Stimulated activated CD8-positive, alpha-beta memory T cell treated with anti-CD3 and anti-CD28 coated beads, Interleukin-7, amount 100 ng/mL, for 24 hours (primary cell): ENCODE data around the gene DYNC2I2.
"Not testable (repeated sequence)": the region's sequence is repeated elsewhere in the genome, so short reads cannot be mapped to it uniquely, and the experiment has no call there.

ENCODE experiments used
- DNase-seq: peaks from one replicate; pipeline ENCODE4 v3.0.0-alpha.2; 2020; ENCODE audit warnings: low read depth

DYNC2I2 gene

DNA sequence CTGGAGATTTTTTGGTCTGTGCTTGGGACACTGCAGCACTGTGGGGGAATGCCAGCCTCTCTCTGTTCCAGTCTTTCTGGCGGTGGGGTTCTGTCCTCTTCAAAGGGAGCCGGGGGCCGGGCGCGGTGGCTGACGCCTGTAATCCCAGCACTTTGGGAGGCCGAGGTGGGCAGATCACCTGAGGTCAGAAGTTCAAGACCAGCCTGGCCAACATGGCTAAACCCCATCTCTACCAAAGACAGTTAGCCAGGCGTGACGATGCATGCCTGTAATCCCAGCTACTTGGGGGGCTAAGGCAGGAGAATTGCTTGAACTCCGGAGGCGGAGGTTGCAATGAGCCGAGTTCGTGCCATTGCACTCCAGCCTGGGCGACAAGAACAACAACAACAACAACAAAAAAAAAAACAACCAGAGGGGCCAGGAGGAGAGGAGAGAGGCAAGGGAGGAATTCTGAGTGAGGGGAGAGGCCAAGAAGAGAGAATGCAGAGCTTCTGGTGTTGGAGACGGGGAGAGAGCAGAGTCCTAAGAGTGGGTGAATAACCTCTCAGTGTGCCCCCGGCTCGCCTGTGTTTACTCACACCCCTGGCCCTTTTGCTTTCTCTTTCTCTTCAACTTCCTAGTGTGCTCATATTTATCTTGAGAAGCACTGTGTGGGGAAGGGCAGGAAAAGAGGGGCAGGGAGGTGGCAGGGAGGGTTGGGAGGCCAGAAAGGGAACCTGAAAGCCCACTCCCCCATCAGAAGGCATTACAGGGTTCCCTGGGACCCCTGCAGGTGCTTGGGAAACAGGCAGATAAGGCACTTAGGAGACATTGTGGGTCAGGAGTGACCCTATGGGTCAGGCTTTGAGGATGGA is 29.2 kb upstream of the DYNC2I2 start:
- no peak for DNase-seq

- DNase-seq = no peak
Measured at GRCh38 chr9:128684325-128685199, 27.9 kb upstream of the DYNC2I2 start.

- no peak for DNase-seq
Measured at GRCh38 chr9:128684065-128684324, 27.3 kb upstream of the DYNC2I2 start.

DNA sequence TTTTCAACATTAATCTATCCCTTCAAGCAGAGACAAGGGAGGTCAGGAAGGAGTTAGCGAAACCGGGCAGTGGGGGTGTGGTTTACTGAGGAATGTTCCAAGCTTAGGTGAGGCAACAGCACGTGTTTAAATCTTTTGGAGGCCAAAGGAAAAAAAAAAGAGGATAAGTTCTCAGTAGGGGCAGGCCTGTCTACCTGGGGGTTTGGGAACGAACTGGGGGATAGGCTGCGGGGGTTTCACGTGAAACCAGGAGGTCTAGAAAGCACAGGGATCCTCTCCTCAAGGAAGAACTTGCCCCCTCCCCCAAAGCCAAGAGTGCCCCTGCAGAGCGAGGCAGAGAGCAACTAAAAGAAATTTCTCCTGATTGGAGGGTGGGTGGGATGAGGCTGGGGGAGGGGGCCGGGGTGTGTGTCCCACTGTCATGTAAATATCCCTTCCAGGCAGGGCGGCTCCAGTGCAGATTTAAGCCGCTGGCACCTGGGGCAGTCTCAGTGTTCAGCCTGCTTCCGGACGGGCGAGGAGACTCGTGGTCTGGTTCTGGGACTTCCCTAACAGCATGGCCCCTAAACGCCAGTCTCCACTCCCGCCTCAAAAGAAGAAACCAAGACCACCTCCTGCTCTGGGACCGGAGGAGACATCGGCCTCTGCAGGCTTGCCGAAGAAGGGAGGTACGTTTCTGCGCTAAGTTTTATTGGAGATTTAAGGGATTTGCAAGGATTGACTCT is 26.9 kb upstream of the DYNC2I2 start:
- DNase-seq = no peak

DNA sequence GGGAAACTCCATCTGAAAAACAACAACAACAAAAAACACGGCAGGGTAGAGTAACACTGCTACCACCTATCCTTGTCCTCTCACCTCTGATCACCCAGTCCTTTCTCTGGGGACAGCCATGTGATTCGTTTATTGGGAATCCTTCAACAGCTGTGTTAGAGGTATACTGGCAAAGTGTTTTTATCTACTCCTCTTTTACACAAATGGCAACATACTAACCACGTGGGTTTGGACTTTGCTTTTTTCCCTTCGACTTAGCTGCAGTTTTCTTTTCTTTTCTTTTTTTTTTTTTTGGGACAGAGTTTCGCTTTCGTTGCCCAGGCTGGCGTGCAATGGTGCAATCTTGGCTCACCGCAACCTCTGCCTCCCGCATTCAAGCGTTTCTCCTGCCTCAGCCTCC is 21.1 kb upstream of the DYNC2I2 start:
- DNase-seq = no peak

GRCh38 chr9:128675382-128675781 is 18.7 kb upstream of the DYNC2I2 start:
- no peak for DNase-seq

DNA sequence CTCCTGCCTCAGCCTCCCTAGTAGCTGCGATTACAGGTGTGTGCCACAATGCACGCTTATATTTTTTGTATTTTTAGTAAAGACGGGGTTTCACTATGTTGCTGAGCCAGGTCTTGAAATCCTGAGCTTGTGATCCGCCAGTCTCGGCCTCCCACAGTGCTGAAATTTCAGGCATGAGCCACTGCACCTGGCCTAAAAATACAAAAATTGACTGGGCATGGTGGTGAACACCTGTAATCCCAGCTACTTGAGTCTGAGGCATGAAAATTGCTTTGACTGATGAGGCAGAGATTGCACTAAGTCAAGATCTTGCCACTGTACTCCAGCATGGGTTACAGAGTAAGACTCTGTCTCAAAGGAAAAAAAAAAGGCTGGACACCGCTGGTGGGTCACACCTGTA is 13.1 kb upstream of the DYNC2I2 start:
- no peak for DNase-seq

DNA sequence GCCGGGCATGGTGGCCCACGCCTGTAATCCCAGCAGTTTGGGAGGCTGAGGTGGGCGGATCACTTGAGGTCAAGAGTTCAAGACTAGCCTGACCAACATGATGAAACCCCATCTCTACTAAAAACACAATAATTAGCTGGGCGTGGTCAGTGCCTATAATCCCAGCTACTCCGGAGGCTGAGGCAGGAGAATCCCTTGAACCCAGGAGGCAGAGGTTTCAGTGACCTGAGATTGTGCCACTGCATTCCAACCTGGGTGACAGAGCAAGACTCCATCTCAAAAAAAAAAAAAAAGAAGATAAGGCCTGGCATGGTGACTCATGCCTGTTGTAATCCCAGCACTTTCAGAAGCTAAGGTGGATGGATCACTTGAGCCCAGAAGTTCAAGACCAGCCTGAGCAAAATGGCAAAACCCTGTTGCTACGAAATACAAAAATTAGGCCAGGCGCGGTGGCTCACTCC is 9.9 kb upstream of the DYNC2I2 start:
- DNase-seq = not testable (repeated sequence)

- DNase-seq = no peak
Measured at GRCh38 chr9:128657796-128658195, 1.1 kb upstream of the DYNC2I2 start.

DNA sequence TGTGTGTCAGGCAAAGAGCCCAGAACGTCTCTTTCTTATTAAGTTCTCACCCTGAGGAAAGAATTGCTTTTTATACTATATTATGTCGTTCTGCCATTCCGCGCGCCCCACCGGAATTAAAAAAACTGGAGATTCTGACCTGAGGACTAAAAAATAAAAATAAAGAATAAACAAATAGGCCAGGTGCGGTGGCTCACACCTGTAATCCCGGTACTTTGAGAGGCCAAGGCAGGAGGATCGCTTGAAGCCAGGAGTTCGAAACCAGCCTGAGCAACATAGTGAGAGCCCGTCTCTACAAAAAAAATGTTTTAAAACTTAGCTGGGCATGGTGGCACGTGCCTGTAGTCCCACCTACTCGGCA is 677 bp upstream of the DYNC2I2 start:
- DNase-seq = no peak

DNA sequence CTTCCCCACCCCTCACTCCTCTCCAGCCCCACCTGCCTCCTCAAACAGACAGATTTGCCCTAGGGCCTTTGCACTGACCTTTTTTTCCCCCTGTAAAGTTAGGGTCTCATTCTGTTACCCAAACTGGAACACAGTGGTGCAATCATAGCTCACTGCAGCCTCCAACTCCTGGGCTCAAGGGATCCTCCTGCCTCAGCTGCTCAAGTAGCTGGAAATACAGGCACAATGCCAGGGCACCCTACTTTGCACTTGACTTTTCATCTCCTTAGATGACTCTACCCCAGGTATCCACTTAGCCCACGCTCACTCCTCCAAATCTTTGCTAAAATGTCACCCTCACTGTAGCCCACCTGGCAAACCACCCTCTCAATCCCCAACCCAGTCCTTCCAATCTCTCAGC is 2.2 kb downstream of the DYNC2I2 start:
- no peak for DNase-seq

GRCh38 chr9:128653908-128654307 is 2.7 kb downstream of the DYNC2I2 start:
- DNase-seq = no peak

DNA sequence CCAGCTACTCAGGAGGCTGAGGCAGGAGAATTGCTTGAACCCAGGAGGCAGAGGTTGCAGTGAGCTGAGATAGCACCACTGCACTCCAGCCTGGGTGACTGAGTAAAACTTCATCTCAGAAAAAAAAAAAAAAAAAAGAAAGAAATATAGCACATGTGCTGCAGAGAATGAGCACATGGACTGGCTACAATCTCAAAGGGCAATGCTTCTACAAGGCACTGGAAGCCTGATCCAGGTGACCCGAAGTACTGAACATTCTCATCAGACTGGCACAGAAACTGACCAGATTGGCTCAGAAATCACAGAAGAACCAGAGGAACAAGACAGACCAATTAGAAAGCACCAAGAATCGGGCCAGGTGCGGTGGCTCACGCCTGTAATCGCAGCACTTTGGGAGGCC is 4.8 kb downstream of the DYNC2I2 start:
- DNase-seq = no peak

GRCh38 chr9:128648206-128648605 is 8.4 kb downstream of the DYNC2I2 start:
- peak; percentile 41 for DNase-seq

- DNase-seq = no peak
Measured at GRCh38 chr9:128643519-128644300, 12.9 kb downstream of the DYNC2I2 start.

DNA sequence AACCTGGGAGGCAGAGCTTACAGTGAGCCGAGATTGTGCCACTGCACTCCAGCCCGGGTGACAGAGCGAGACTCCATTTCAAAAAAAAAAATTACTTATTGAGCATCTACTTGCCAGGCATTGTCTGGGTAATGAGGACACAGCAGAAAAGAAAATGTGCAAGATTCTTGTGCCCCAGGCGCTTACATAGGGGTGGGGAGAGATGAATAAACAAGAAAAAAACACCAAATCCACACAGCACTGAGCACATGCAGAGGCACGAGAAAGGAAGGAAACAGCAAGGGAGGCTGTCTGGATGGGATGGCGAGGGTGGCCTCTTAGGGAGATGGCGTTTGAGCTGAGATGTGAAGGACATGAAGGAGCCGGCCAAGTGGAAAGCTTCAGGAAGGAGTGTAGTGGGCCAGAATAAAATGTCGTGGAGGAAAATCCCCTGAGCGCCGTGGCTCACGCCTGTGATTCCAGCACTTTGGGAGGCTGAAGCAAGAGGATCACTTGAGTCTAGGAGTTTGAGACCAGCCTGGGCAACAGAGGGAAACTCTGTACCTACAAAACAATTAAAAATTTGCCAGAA is 13.9 kb downstream of the DYNC2I2 start:
- DNase-seq = no peak

DNA sequence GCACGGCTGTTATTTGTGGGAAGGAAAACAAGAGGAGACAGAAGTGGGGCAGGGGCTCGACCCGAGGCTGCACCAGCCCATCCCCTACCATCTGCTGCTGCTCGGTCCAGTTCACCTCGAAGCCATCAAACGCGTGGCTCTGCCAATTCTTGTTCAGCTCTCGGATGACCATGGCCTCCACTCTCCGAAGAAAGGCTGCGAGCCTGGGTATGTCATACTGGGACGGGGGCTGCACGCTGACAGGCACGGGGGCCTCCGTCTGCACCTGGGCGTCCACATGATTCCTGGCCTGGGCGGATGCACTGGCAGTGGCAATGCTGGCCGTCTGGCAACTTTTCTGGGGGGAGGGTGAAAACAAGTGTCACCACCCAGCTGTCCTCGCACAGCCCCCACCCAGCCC is 16.0 kb downstream of the DYNC2I2 start:
- DNase-seq = no peak

DNA sequence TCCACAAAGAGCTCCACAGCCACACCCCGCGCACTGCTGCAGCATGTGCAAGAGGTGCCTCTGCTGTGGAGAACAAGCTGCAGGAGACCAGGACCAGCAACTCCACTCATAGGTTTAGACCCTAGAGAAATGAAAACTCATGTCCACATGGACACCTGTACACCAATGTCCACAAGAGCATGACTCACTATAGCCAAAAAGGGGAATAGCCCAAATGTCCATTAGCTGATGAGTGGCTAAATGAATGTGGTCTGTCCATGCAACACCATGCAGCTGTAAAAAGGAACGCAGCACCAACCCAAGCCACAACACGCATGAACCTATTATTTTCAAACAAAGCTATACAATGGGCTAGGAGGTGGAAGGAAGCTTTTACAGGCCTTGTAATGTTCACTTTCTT is 18.1 kb downstream of the DYNC2I2 start:
- no peak for DNase-seq

DNA sequence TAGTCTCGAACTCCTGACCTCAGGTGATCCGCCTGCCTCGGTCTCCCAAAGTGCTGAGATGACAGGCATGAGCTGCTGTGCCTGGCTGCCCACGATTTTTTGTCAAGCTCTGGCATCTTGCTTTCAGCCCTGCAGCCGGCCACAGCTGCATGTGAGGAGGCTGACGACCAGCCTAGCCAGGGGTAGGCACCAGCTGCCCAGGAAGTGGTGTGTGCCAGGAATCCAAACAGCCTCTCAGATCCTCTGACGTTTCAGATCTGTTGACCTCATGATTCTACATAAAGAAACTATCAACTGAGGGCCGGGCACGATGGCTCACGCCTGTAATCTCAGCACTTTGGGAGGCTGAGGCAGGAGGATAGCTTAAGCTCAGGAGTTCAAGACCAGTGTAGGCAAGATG is 19.0 kb downstream of the DYNC2I2 start:
- no peak for DNase-seq

DNA sequence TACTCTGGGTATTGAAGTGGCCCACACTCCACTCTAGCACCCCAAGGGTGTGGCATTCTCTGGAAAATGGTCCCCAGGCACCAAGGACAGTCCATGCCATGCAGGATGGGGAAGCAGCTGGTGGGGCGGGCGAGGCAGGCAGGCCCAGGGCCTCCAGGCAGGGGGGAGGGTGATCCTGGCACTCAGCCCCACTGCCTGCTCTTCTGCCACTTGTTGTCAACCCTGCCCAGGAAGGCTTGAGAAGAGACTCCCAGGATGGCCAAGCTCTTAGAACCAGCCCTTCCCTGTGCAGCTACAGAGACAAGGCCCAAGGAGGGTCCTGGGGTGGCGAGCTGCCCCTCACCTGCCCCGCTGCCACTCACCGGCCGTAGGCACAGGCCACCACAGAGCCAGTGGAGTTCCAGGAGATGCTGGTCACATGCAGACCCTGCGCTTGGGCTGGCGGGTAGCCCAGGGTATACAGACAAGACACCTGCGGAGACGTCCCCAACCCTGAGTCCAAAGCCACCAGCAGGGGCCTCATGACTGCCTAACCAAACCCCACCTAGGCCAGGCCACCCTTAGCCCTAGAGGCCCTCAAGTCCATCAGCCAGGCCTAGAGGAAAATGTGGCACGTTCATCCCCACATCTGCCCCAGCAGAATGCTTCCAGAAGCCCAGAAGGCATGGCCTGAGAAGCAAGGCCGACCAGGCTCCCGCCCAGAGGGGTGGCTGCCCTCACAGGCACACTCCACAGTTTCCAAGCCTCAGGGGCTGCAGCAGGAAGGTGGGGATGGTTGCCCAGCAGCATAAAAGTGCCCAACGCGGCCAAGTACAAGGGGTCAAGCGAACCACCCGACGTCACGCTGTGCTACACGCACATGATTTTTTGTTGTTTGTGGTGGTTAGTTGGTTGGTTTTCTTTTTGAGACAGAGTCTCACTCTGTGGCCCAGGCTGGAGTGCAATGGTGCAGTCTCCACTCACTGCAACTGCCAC is 19.8 kb downstream of the DYNC2I2 start:
- DNase-seq = no peak

DNA sequence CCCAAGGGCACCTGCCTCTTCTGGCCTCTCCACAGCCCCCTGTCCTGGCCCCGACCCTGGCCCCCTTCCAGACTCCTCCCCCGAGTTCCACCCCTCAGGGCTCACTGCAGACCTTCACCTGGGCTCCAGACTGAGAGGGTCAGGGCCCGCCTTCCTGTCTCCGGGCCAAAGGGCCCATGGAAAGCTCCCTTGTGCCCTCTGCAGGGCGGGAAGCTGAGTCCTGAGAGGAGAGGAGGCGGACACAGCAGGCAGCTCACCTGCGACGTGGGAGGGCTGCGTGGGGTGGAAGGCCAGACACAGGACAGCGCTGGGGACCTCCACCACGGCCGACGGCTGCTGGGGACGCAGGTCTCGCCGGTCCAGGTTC is 20.6 kb downstream of the DYNC2I2 start:
- no peak for DNase-seq
